Astrocyte (in vitro differentiated cells and primary cell): ENCODE results near the gene SOX9.

Experiments used
- CTCF ChIP-seq: IDR thresholded peaks from 2 replicates; pipeline ENCODE4 v1.5.1; 2011; ENCODE audit warnings: low read depth, mild to moderate bottlenecking, inconsistent platforms, low read length, moderate library complexity; ENCODE audit not compliant: insufficient read depth
- EZH2 ChIP-seq: IDR thresholded peaks from 2 replicates; pipeline ENCODE4 v1.6.1; 2012; ENCODE audit warnings: mild to moderate bottlenecking, low read length, inconsistent platforms; ENCODE audit not compliant: insufficient read depth

- TF ChIP-seq CTCF (no peak), EZH2 (no peak)
These were observed 44.2 kb upstream of the SOX9 start for GRCh38 chr17:72076678-72077030.
